ENCODE results near the gene STEAP2.
"Not testable (repeated sequence)": the region's sequence is repeated elsewhere in the genome, so short reads cannot be mapped to it uniquely, and the experiment has no call there.

STEAP2 gene

DNA sequence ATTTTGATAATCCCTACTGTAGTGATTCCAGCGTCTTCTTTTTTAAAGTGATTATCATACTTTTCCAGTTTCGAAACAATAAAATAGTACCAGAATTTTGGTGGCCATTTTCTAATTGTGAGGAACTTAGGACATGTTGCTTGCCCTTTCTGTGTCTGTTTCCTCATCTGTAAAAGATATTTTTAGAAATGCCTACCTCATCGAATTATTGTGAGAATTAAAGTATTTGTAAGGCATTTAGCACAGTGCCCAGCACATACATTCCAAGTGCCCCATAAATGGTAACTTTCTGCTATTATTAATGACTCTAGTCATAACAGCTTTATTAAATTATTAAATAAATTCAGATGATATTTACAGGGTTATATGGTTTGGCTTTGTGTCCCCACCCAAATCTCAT lies 37.2 kb downstream of the STEAP2 start:
- Histone ChIP-seq H3K4me3 (no peak overlapping the region), H3K27ac (no peak overlapping the region)
- TF ChIP-seq, protein P1, sequence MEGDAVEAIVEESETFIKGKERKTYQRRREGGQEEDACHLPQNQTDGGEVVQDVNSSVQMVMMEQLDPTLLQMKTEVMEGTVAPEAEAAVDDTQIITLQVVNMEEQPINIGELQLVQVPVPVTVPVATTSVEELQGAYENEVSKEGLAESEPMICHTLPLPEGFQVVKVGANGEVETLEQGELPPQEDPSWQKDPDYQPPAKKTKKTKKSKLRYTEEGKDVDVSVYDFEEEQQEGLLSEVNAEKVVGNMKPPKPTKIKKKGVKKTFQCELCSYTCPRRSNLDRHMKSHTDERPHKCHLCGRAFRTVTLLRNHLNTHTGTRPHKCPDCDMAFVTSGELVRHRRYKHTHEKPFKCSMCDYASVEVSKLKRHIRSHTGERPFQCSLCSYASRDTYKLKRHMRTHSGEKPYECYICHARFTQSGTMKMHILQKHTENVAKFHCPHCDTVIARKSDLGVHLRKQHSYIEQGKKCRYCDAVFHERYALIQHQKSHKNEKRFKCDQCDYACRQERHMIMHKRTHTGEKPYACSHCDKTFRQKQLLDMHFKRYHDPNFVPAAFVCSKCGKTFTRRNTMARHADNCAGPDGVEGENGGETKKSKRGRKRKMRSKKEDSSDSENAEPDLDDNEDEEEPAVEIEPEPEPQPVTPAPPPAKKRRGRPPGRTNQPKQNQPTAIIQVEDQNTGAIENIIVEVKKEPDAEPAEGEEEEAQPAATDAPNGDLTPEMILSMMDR (IDR thresholded peaks at IDR 0.05): no peak
- no peak for DNase-seq (ENCODE audit: low spot score)

DNA sequence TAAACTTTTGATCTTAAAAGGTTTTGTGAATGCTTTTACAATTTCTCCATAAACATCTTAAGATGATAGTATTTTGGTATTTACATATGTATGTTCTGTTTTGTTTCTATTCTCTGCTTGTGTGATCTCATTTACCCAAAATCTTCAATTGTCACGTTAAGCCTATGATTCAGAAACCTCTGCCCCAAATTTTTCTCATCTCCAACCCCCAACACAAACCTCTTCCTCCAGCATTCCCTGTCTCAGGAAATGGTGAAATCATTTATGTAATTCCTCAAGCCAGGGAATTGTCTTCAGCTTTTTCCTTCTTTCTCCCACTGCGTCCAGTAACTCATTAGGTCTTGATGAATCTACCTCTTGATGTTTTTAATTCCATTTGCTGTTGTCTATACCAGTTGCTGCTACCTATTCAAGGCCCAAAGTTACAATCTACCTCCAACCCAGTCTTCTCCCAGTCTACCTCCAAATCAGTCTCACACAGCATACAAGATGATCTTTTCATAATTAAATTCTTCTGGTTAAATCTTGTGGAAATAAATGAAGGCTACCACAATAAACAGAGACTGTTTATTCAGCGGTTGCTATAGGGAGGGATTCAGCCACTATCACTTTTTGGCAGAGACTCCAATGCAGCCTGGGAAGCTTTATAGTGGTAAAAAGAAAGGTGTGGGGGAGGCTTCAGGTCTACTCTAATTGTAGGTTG lies 39.2 kb downstream of the STEAP2 start:
- H3K27ac ChIP-seq: peak overlapping the region in 1 of 2 donors; percentile 64
- no peak for DNase-seq (ENCODE audit: low spot score)
- TF ChIP-seq, protein P1 (IDR thresholded peaks at IDR 0.05): no peak
- H3K4me3 ChIP-seq: no peak overlapping the region

DNA sequence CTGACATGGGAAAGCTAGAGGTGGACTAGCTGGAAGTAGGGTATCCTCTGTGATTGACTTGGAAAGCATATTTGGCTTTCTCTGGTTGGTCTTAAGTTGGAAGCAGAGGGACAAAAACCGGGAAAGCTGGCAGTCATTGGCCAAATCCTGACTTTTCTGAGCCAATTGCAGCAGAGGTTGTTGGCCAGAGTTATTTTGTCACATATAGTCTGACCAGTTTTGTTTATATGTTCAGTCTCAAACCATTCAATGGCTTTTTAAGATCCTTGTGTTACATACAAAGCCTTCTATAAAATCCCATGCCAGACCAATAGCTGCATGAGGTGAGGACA lies 39.7 kb downstream of the STEAP2 start:
- Histone ChIP-seq H3K4me3 (no peak overlapping the region), H3K27ac (peak overlapping the region in 1 of 2 donors; percentile 64)
- TF ChIP-seq, protein P1 (IDR thresholded peaks at IDR 0.05): no peak

DNA sequence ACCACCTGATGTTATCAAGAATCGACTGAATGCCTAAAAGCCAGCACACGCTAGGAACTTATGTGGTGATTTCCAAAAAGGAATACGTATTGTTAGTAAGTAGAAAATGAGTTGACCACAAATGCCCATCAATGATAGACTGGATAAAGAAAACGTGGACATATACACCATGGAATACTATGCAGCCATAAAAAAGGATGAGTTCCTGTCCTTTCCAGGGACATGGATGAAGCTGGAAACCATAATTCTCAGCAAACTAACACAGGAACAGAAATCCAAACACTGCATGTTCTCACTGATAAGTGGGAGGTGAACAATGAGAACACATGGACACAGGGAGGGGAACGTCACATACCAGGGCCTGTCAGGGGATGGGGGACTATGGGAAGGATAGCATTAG lies 44.5 kb downstream of the STEAP2 start:
- not testable (repeated sequence) for DNase-seq (ENCODE audit: low spot score); H3K4me3 ChIP-seq; H3K27ac ChIP-seq

More for the DNA sequence above, 39.7 kb downstream of the STEAP2 start:
- no peak for DNase-seq (ENCODE audit: low spot score)

DNA sequence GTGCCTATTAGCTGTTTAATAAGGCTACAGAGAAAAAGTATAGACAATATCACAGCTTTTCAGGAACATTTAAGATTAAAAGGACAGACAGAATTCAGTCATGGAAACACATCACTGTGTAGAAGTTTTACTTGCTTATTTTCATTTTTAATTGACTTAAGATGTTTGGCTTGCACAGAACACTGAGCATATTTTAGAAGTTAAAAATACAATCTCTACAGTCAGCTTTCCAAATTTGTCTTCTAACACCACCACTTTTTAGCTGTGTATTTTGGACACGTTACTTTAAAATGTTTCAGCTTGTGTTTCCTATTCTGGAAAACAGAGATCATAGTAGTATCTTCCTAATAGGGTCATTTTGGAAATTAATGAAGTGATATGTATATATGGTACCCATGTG lies 45.2 kb downstream of the STEAP2 start:
- peak overlapping the region in 1 of 2 donors; percentile 3 for H3K27ac ChIP-seq
- H3K4me3 ChIP-seq: no peak overlapping the region
- DNase-seq (ENCODE audit: low spot score): no peak
- TF ChIP-seq, protein P1 (IDR thresholded peaks at IDR 0.05): no peak

DNA sequence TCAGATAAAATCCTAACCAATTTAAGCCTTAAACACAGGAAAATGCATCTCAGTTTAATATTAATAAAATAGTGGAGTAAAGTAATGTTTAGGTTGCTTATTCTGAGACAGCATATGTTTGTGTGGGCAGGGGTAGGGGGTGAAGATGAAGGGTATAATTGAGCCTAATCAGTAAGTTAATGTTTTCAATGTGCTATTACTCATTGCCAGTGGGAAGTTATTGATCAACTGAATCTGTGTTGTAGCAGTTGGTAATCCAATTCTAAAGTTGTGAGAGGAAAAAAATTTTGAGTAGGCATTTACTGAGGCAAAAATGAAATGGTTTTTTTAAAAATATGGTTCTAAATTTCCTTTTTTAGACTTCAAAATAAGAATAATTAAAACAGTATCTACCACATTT lies 49.9 kb downstream of the STEAP2 start:
- no peak for DNase-seq (ENCODE audit: low spot score)
- TF ChIP-seq, protein P1 (IDR thresholded peaks at IDR 0.05): no peak
- H3K27ac ChIP-seq: no peak overlapping the region
- H3K4me3 ChIP-seq: no peak overlapping the region

DNA sequence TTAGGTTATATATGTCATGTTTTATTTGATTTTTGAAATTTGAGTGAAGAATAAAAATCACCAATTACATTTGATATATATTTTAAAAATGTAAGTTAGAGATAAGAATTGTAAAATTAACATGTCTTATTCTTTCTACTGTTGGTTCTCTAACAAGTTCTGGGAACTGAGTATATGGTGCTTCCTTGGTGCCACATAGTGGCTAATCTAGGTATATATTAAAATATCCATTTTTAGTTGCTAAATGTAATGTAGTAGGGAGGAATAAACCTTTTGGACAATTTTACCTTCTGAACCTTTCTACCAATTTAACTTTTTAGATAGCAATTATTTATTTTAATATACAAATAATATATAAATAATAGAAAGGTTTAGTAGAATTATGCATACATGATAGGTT lies 50.9 kb downstream of the STEAP2 start:
- TF ChIP-seq, protein P1 (IDR thresholded peaks at IDR 0.05): peak; percentile 22
- no peak overlapping the region for H3K27ac ChIP-seq
- DNase-seq (ENCODE audit: low spot score): no peak
- no peak overlapping the region for H3K4me3 ChIP-seq
